HepG2 (cell line): ENCODE data around the gene EIF1AD. TPM values are rescaled to one million over a fixed set of nuclear protein-coding genes. Genes with fewer than 3 reads are reported as not detected.

ENCODE experiments used
- ATAC-seq: fragments of 200-7000 bp; cut with Tn5 transposase; 3 replicates; pipeline ENCODE4 v1.9.1; 2020; ENCODE audit warnings: mild to moderate bottlenecking, moderate library complexity
- BruUV-seq: library from RNA; stranded (reverse); fragments of 400-500 nt; replicated peaks from 2 replicates; lab custom pipeline; 2021; lab: Mats Ljungman, UMichigan
- CTCF ChIA-PET: fragments of 300-600 bp; formaldehyde crosslinking; extraction: SDS; loops from one replicate; lab custom pipeline; 2021; ENCODE audit warnings: low total read pairs, inconsistent platforms, low intra/inter-chr PET ratio; lab: Yijun Ruan, JAX
- POLR2A ChIA-PET: fragments of 350-600 bp; sonication (Branson Sonifier 250); formaldehyde crosslinking; loops from one replicate; lab custom pipeline; 2020; ENCODE audit warnings: antibody characterized with exemption, inconsistent platforms; lab: Yijun Ruan, JAX
- DNase-seq: peaks from one replicate; pipeline ENCODE4 v3.0.0-alpha.2; 2015; ENCODE audit warnings: low spot score
- FAIRE-seq: peaks from 3 replicates; lab custom pipeline; 2011; peaks lifted over from hg19 to GRCh38; lab: Jason Lieb, UNC
- H2AFZ ChIP-seq: one replicate; pipeline ENCODE4 v1.6.1; 2011; ENCODE audit warnings: low read length, inconsistent platforms
- H3K27ac ChIP-seq: fragments of 300-600 bp; 3 replicates; pipeline ENCODE4 v1.8.0; 2011; ENCODE audit warnings: mixed run types, mild to moderate bottlenecking, mixed read lengths, low read length, inconsistent platforms; ENCODE audit not compliant: insufficient read depth; ENCODE audit errors: extremely low read length
- H3K27me3 ChIP-seq, 2 experiments: fragments of 200-600 bp in 1 of 2; 2 replicates in 1 of 2; 3 replicates in 1 of 2; pipeline versions ENCODE4 v1.6.0 to v1.8.0; 2011; ENCODE audit warnings: low read length in 2 of 2, mild to moderate bottlenecking in 2 of 2, moderate library complexity in 2 of 2, inconsistent platforms in 1 of 2; ENCODE audit not compliant: insufficient read depth in 2 of 2, control insufficient read depth in 1 of 2
- H3K36me3 ChIP-seq, 2 experiments: fragments of 200-600 bp in 1 of 2; replicated peaks in 1 of 2; 2 replicates in 1 of 2; 3 replicates in 1 of 2; pipeline versions ENCODE4 v1.5.1 to v1.8.0; 2011; ENCODE audit warnings: low read length in 2 of 2, inconsistent platforms in 1 of 2; ENCODE audit not compliant: insufficient read depth in 2 of 2, control insufficient read depth in 1 of 2
- H3K4me1 ChIP-seq: 2 replicates; pipeline ENCODE4 v1.5.1; 2012; ENCODE audit warnings: low read length, inconsistent platforms; ENCODE audit not compliant: insufficient read depth
- H3K4me2 ChIP-seq: 2 replicates; pipeline ENCODE4 v1.6.0; 2011; ENCODE audit warnings: low read depth, low read length, inconsistent platforms
- H3K4me3 ChIP-seq, 3 experiments: fragments of 200-600 bp in 1 of 3; sonication (generic), shearing (Covaris generic) in 1 of 3; replicated peaks in 1 of 3; 2 replicates each; pipeline ENCODE4 v1.5.1; 2011 to 2016; ENCODE audit warnings: low read length in 3 of 3, inconsistent platforms in 2 of 3, low read depth in 2 of 3, mild to moderate bottlenecking in 2 of 3, control low read depth in 1 of 3, mixed read lengths in 1 of 3; ENCODE audit not compliant: insufficient read depth in 1 of 3
- H3K79me2 ChIP-seq: one replicate; pipeline ENCODE4 v1.6.1; 2011; ENCODE audit warnings: low read length, inconsistent platforms; ENCODE audit not compliant: insufficient read depth
- H3K9ac ChIP-seq: 2 replicates; pipeline ENCODE4 v1.6.0; 2011; ENCODE audit warnings: mild to moderate bottlenecking, low read depth, low read length, inconsistent platforms; ENCODE audit not compliant: insufficient read depth
- H3K9me3 ChIP-seq: 2 replicates; pipeline ENCODE4 v1.5.1; 2012; ENCODE audit warnings: mild to moderate bottlenecking, low read length
- H4K20me1 ChIP-seq: 2 replicates; pipeline ENCODE4 v1.6.0; 2011; ENCODE audit warnings: inconsistent platforms, mild to moderate bottlenecking, low read length, moderate library complexity; ENCODE audit not compliant: insufficient read depth
- CCDC6 ChIP-seq: sonication (generic); formaldehyde crosslinking; IDR thresholded peaks from 2 replicates; pipeline ENCODE4 v1.8.1; 2022; ENCODE audit warnings: mild to moderate bottlenecking, missing genetic modification reagents, moderate library complexity
- HIVEP1 ChIP-seq: sonication (generic); formaldehyde crosslinking; IDR thresholded peaks from 2 replicates; pipeline ENCODE4 v1.4.0; 2020; ENCODE audit warnings: mild to moderate bottlenecking, missing genetic modification reagents
- JUND ChIP-seq: sonication (generic); formaldehyde crosslinking; IDR thresholded peaks from 2 replicates; pipeline ENCODE4 v1.8.0; 2022; ENCODE audit warnings: mild to moderate bottlenecking, missing genetic modification reagents
- KDM2A ChIP-seq: sonication (generic); formaldehyde crosslinking; IDR thresholded peaks from 2 replicates; pipeline ENCODE4 v1.4.0; 2020; ENCODE audit warnings: low read depth, missing genetic modification reagents, borderline replicate concordance
- SATB2 ChIP-seq: sonication (generic); formaldehyde crosslinking; IDR thresholded peaks from 2 replicates; pipeline ENCODE4 v1.5.0; 2020; ENCODE audit warnings: missing genetic modification reagents
- SOX6 ChIP-seq, 2 experiments: fragments of 450-650 bp in 1 of 2; sonication (generic) in 1 of 2; formaldehyde crosslinking in 1 of 2; IDR thresholded peaks; 2 replicates each; pipeline versions ENCODE4 v1.4.0 to v1.6.1; 2017 to 2020; ENCODE audit warnings: antibody characterized with exemption in 1 of 2, mild to moderate bottlenecking in 1 of 2, missing genetic modification reagents in 1 of 2
- ZBTB25 ChIP-seq: IDR thresholded peaks from 2 replicates; pipeline ENCODE4 v1.6.1; 2018; ENCODE audit warnings: missing genetic modification reagents
- ZEB1 ChIP-seq: IDR thresholded peaks from 2 replicates; pipeline ENCODE4 v1.6.1; 2012; ENCODE audit warnings: mild to moderate bottlenecking, low read depth, inconsistent platforms; ENCODE audit not compliant: insufficient replicate concordance
- ZFX ChIP-seq: sonication (generic); formaldehyde crosslinking; IDR thresholded peaks from 2 replicates; pipeline ENCODE4 v1.4.0; 2020; ENCODE audit warnings: mild to moderate bottlenecking, low read depth, missing genetic modification reagents, moderate library complexity
- ZNF343 ChIP-seq: sonication (generic); formaldehyde crosslinking; IDR thresholded peaks from 2 replicates; pipeline ENCODE4 v1.4.0; 2020; ENCODE audit warnings: mild to moderate bottlenecking, missing genetic modification reagents
- WGBS: methylation state at CpG from one replicate; pipeline ENCODE4 v1.1.6; 2017; ENCODE audit warnings: low lambda C conversion rate; 5-methylcytosine and 5-hydroxymethylcytosine counted together
- in situ Hi-C: cut with HindIII; loops from 2 replicates; pipeline ENCODE4 v1.10.0; 2017; ENCODE audit warnings: low pct_unique_long_range_greater_than_20kb; ENCODE audit not compliant: extremely low pct_ligation_motif_present
- intact Hi-C: fragments of 100-400 bp; cut with micrococcal nuclease; formaldehyde crosslinking; loops from one replicate; pipeline ENCODE4 v1.10.0; 2022; ENCODE audit not compliant: unreplicated experiment
- polyA plus RNA-seq, 8 experiments: library from polyadenylated mRNA; depleted of rRNA in 3 of 8; stranded (reverse) in 7 of 8; unstranded in 1 of 8; fragments of >200 nt; fragmentation: Illumina TruSeq in 4 of 8; extraction: Trizol in 4 of 8; gene quantifications; 2 replicates each; pipeline versions ENCODE4 v1.2.1 to v1.2.3, GENCODE V29; 2011 to 2016; ENCODE audit warnings: low read depth in 4 of 8, missing spikeins in 1 of 8, mixed read lengths in 1 of 8; ENCODE audit not compliant: insufficient read depth in 1 of 8
- total RNA-seq, 5 experiments: library from RNA; depleted of rRNA; stranded (reverse); fragments of >200 nt; fragmentation: Illumina TruSeq; extraction: Trizol; gene quantifications; 2 replicates each; pipeline ENCODE4 v1.2.3, GENCODE V29; 2016; ENCODE audit warnings: low read depth in 1 of 5

Gene EIF1AD
- total and polyA plus RNA-seq, 2 of the 13 experiments (the other 11 are each of a cell fraction or from before 2014, with no cell fraction given) = 18.2 to 30.8 TPM

- peaks cover 76% of the 10 kb centered on the region for H3K4me1 ChIP-seq
- FAIRE-seq (no peak), ATAC-seq (peak; percentile 34), DNase-seq (no peak)
- no peaks in the 10 kb centered on the region for H3K79me2 ChIP-seq
- in situ Hi-C loops = no loop called here
- no TSS peak for BruUV-seq
- H3K36me3 ChIP-seq = no peaks in the 10 kb centered on the region
- H4K20me1 ChIP-seq = no peaks in the 10 kb centered on the region
- no peaks in the 10 kb centered on the region for H3K9me3 ChIP-seq
- ChIA-PET POLR2A (interaction anchor here (1.0 to 1.6 kb wide), 6 partner anchors 13 to 59 kb away, joined by 3 to 9 read pairs (median 4); partner anchors contain the start of genes CCDC85B, FIBP and FOSL1), CTCF (no interaction called here)
- peak overlapping the region; percentile 40 for H2AFZ ChIP-seq
- intact Hi-C loops = no loop called here
- no peak overlapping the region for H3K27ac ChIP-seq
- H3K9ac ChIP-seq = peak overlapping the region; percentile 41; the same call in 1 of the 2 replicates
- whole genome bisulfite sequencing = 64% methylated on average over 8 of the region's 12 CpGs
- TF ChIP-seq JUND (CRISPR knock-in tag) = no peak
- no peak for TF ChIP-seq SATB2
- no peak for TF ChIP-seq KDM2A (CRISPR knock-in tag)
- no peak for TF ChIP-seq ZNF343 (CRISPR knock-in tag)
- TF ChIP-seq ZBTB25 (CRISPR knock-in tag) = no peak
- 0 out of 2 replicates have a peak, but pooled peaks have one; percentile 23 for TF ChIP-seq HIVEP1 (CRISPR knock-in tag)
- 0 out of 2 replicates have a peak, but pooled peaks have one; percentile 17 for TF ChIP-seq ZFX
- TF ChIP-seq ZEB1 = no peak
- TF ChIP-seq SOX6 (IDR thresholded peaks at IDR 0.05) = no peak
- TF ChIP-seq SOX6 (CRISPR knock-in tag; IDR thresholded peaks at IDR 0.05) = 0 out of 2 replicates have a peak, but pooled peaks have one; percentile 1
- TF ChIP-seq CCDC6 (CRISPR knock-in tag) = no peak
- peak overlapping the region; percentile 67 for H3K4me2 ChIP-seq
- H3K27me3 ChIP-seq = peaks cover 0 to 22% of the 10 kb centered on the region in 2 experiments; a peak in 4 of 5 replicates
- H3K4me3 ChIP-seq = peak overlapping the region; percentile 26 to 64 (median 51)
Measured at GRCh38 chr11:65947603-65948125, 54.3 kb downstream of the EIF1AD start.
